Measurements from ENCODE around the gene PMM1. TPM values are rescaled to one million over a fixed set of nuclear protein-coding genes. Genes with fewer than 3 reads are reported as not detected.
"Not testable (repeated sequence)": the region's sequence is repeated elsewhere in the genome, so short reads cannot be mapped to it uniquely, and the experiment has no call there.

The PMM1 gene
- total and polyA plus RNA-seq, 4 donors, result 18.5 to 67.3 (median 42.3) TPM

- H3K27me3 ChIP-seq (ENCODE audit: control insufficient read depth, insufficient read depth, low read length), result no peaks in the 10 kb centered on the region
- no peak overlapping the region for H3K27ac ChIP-seq (ENCODE audit: low read depth, low read length)
- H3K36me3 ChIP-seq (ENCODE audit: control insufficient read depth, insufficient read depth, low read length), result peaks cover 7% of the 10 kb centered on the region
- peak overlapping the region; percentile 45 for H3K4me3 ChIP-seq (ENCODE audit: low read depth, low read length)
- WGBS (ENCODE audit: insufficient coverage), result 17% methylated on average over 1 of the region's 6 CpGs
- no peak for DNase-seq (ENCODE audit: low read depth in 4 of 6, low spot score in 6 of 6)
- no peaks in the 10 kb centered on the region for H3K9me3 ChIP-seq (ENCODE audit: control insufficient read depth, insufficient read depth, low read length)
- peaks cover 76% of the 10 kb centered on the region for H3K4me1 ChIP-seq (ENCODE audit: control insufficient read depth, insufficient read depth, low read length)
These were observed 29.6 kb downstream of the PMM1 start for GRCh38 chr22:41560095-41560471.

GRCh38 chr22:41558241-41558630 is 31.4 kb downstream of the PMM1 start:
- H3K9me3 ChIP-seq (ENCODE audit: control insufficient read depth, insufficient read depth, low read length); H3K36me3 ChIP-seq (ENCODE audit: control insufficient read depth, insufficient read depth, low read length); DNase-seq (ENCODE audit: low read depth in 4 of 6, low spot score in 6 of 6); H3K4me3 ChIP-seq (ENCODE audit: low read depth, low read length); H3K27ac ChIP-seq (ENCODE audit: low read depth, low read length); H3K27me3 ChIP-seq (ENCODE audit: control insufficient read depth, insufficient read depth, low read length): not testable (repeated sequence)
- WGBS (ENCODE audit: insufficient coverage), result 90% methylated on average over 6 of the region's 13 CpGs
- peaks cover 76% of the 10 kb centered on the region for H3K4me1 ChIP-seq (ENCODE audit: control insufficient read depth, insufficient read depth, low read length)

- H3K27ac ChIP-seq (ENCODE audit: low read depth, low read length), result peak overlapping the region; percentile 84
- WGBS (ENCODE audit: insufficient coverage), result 24% methylated on average over 15 of the region's 19 CpGs
- H3K9me3 ChIP-seq (ENCODE audit: control insufficient read depth, insufficient read depth, low read length), result no peaks in the 10 kb centered on the region
- H3K4me3 ChIP-seq (ENCODE audit: low read depth, low read length), result no peak overlapping the region
- H3K36me3 ChIP-seq (ENCODE audit: control insufficient read depth, insufficient read depth, low read length), result no peaks in the 10 kb centered on the region
- DNase-seq (ENCODE audit: low read depth in 4 of 6, low spot score in 6 of 6), result peak in 3 of 6 donors; percentile 54 to 92 (median 87)
- H3K4me1 ChIP-seq (ENCODE audit: control insufficient read depth, insufficient read depth, low read length), result peaks cover 70% of the 10 kb centered on the region
- H3K27me3 ChIP-seq (ENCODE audit: control insufficient read depth, insufficient read depth, low read length), result no peaks in the 10 kb centered on the region
These were observed 32.0 kb downstream of the PMM1 start for GRCh38 chr22:41557401-41558240.

GRCh38 chr22:41556561-41556960 is 33.1 kb downstream of the PMM1 start:
- Histone ChIP-seq H3K27me3 (ENCODE audit: control insufficient read depth, insufficient read depth, low read length) (no peaks in the 10 kb centered on the region), H3K4me1 (ENCODE audit: control insufficient read depth, insufficient read depth, low read length) (peaks cover 67% of the 10 kb centered on the region), H3K27ac (ENCODE audit: low read depth, low read length) (peak overlapping the region; percentile 84), H3K4me3 (ENCODE audit: low read depth, low read length) (no peak overlapping the region), H3K9me3 (ENCODE audit: control insufficient read depth, insufficient read depth, low read length) (no peaks in the 10 kb centered on the region), H3K36me3 (ENCODE audit: control insufficient read depth, insufficient read depth, low read length) (no peaks in the 10 kb centered on the region)
- DNase-seq (ENCODE audit: low read depth in 4 of 6, low spot score in 6 of 6), result no peak
- WGBS (ENCODE audit: insufficient coverage), result 86% methylated on average over 6 of the region's 10 CpGs

- no peaks in the 10 kb centered on the region for H3K9me3 ChIP-seq (ENCODE audit: control insufficient read depth, insufficient read depth, low read length)
- H3K36me3 ChIP-seq (ENCODE audit: control insufficient read depth, insufficient read depth, low read length), result no peaks in the 10 kb centered on the region
- H3K4me1 ChIP-seq (ENCODE audit: control insufficient read depth, insufficient read depth, low read length), result peaks cover 60% of the 10 kb centered on the region
- DNase-seq (ENCODE audit: low read depth in 4 of 6, low spot score in 6 of 6), result peak in 2 of 6 donors; percentile 61 to 63
- no peak overlapping the region for H3K4me3 ChIP-seq (ENCODE audit: low read depth, low read length)
- WGBS (ENCODE audit: insufficient coverage), result 37% methylated on average over 5 of the region's 7 CpGs
- H3K27me3 ChIP-seq (ENCODE audit: control insufficient read depth, insufficient read depth, low read length), result no peaks in the 10 kb centered on the region
- peak overlapping the region; percentile 25 for H3K27ac ChIP-seq (ENCODE audit: low read depth, low read length)
These were observed 34.2 kb downstream of the PMM1 start for GRCh38 chr22:41555325-41555982.

GRCh38 chr22:41551877-41552582 is 37.6 kb downstream of the PMM1 start:
- Histone ChIP-seq H3K27me3 (ENCODE audit: control insufficient read depth, insufficient read depth, low read length) (no peaks in the 10 kb centered on the region), H3K27ac (ENCODE audit: low read depth, low read length) (peak overlapping the region; percentile 50), H3K4me3 (ENCODE audit: low read depth, low read length) (no peak overlapping the region), H3K9me3 (ENCODE audit: control insufficient read depth, insufficient read depth, low read length) (no peaks in the 10 kb centered on the region), H3K4me1 (ENCODE audit: control insufficient read depth, insufficient read depth, low read length) (peaks cover 33% of the 10 kb centered on the region), H3K36me3 (ENCODE audit: control insufficient read depth, insufficient read depth, low read length) (no peaks in the 10 kb centered on the region)
- DNase-seq (ENCODE audit: low read depth in 4 of 6, low spot score in 6 of 6), result peak in 1 of 6 donors; percentile 65
- WGBS (ENCODE audit: insufficient coverage), result 47% methylated on average over 8 of the region's 11 CpGs

- Histone ChIP-seq H3K4me1 (ENCODE audit: control insufficient read depth, insufficient read depth, low read length) (peaks cover 24% of the 10 kb centered on the region), H3K27ac (ENCODE audit: low read depth, low read length) (no peak overlapping the region)
These were observed 38.6 kb downstream of the PMM1 start for GRCh38 chr22:41550952-41551491.

GRCh38 chr22:41548830-41549211 is 40.8 kb downstream of the PMM1 start:
- WGBS (ENCODE audit: insufficient coverage), result 96% methylated on average over 5 of the region's 5 CpGs
- no peak overlapping the region for H3K27ac ChIP-seq (ENCODE audit: low read depth, low read length)
- H3K9me3 ChIP-seq (ENCODE audit: control insufficient read depth, insufficient read depth, low read length), result no peaks in the 10 kb centered on the region
- H3K27me3 ChIP-seq (ENCODE audit: control insufficient read depth, insufficient read depth, low read length), result no peaks in the 10 kb centered on the region
- no peak for DNase-seq (ENCODE audit: low read depth in 4 of 6, low spot score in 6 of 6)
- H3K4me1 ChIP-seq (ENCODE audit: control insufficient read depth, insufficient read depth, low read length), result peaks cover 23% of the 10 kb centered on the region
- H3K4me3 ChIP-seq (ENCODE audit: low read depth, low read length), result no peak overlapping the region
- H3K36me3 ChIP-seq (ENCODE audit: control insufficient read depth, insufficient read depth, low read length), result no peaks in the 10 kb centered on the region

More at GRCh38 chr22:41550952-41551491, 38.6 kb downstream of the PMM1 start:
- Histone ChIP-seq H3K9me3 (ENCODE audit: control insufficient read depth, insufficient read depth, low read length) (no peaks in the 10 kb centered on the region), H3K4me3 (ENCODE audit: low read depth, low read length) (no peak overlapping the region), H3K36me3 (ENCODE audit: control insufficient read depth, insufficient read depth, low read length) (no peaks in the 10 kb centered on the region), H3K27me3 (ENCODE audit: control insufficient read depth, insufficient read depth, low read length) (no peaks in the 10 kb centered on the region)
- no peak for DNase-seq (ENCODE audit: low read depth in 4 of 6, low spot score in 6 of 6)
- WGBS (ENCODE audit: insufficient coverage), result 98% methylated on average over 9 of the region's 12 CpGs

GRCh38 chr22:41544671-41545476 is 44.8 kb downstream of the PMM1 start:
- Histone ChIP-seq H3K27ac (ENCODE audit: low read depth, low read length) (peak overlapping the region; percentile 97), H3K4me1 (ENCODE audit: control insufficient read depth, insufficient read depth, low read length) (peaks cover 46% of the 10 kb centered on the region), H3K4me3 (ENCODE audit: low read depth, low read length) (peak overlapping the region; percentile 93), H3K27me3 (ENCODE audit: control insufficient read depth, insufficient read depth, low read length) (no peaks in the 10 kb centered on the region), H3K9me3 (ENCODE audit: control insufficient read depth, insufficient read depth, low read length) (no peaks in the 10 kb centered on the region), H3K36me3 (ENCODE audit: control insufficient read depth, insufficient read depth, low read length) (peaks cover 7% of the 10 kb centered on the region)
- DNase-seq (ENCODE audit: low read depth in 4 of 6, low spot score in 6 of 6), result no peak
- 15% methylated on average over 12 of the region's 21 CpGs for WGBS (ENCODE audit: insufficient coverage)
